ENCODE data around the gene ZNF185.
A peak's percentile ranks its signal among the peaks of the same experiment; 100 is the strongest.

ZNF185 gene

GRCh38 chrX:152918707-152919106, 20.8 kb downstream of the ZNF185 start:
- no peak for DNase-seq

GRCh38 chrX:152923599-152923998, 25.7 kb downstream of the ZNF185 start:
- DNase-seq = no peak

GRCh38 chrX:152925835-152926234, 28.0 kb downstream of the ZNF185 start:
- no peak for DNase-seq

- no peak for DNase-seq
Observed at GRCh38 chrX:152926279-152926678, 28.4 kb downstream of the ZNF185 start.

- no peak for DNase-seq
Observed at GRCh38 chrX:152926923-152927322, 29.1 kb downstream of the ZNF185 start.

- DNase-seq = no peak
Observed at GRCh38 chrX:152927858-152928760, 30.2 kb downstream of the ZNF185 start.

GRCh38 chrX:152928761-152929400, 31.0 kb downstream of the ZNF185 start:
- no peak for DNase-seq

- no peak for DNase-seq
Observed at GRCh38 chrX:152929898-152930297, 32.0 kb downstream of the ZNF185 start.

GRCh38 chrX:152930516-152930915, 32.6 kb downstream of the ZNF185 start:
- no peak for DNase-seq

- DNase-seq = no peak
Observed at GRCh38 chrX:152932144-152932543, 34.3 kb downstream of the ZNF185 start.

- DNase-seq = no peak
Observed at GRCh38 chrX:152932598-152933175, 34.8 kb downstream of the ZNF185 start.

GRCh38 chrX:152936306-152936705, 38.4 kb downstream of the ZNF185 start:
- no peak for DNase-seq

- DNase-seq = no peak
Observed at GRCh38 chrX:152937236-152937635, 39.4 kb downstream of the ZNF185 start.

GRCh38 chrX:152941328-152942076, 43.6 kb downstream of the ZNF185 start:
- DNase-seq = peak; percentile 74

GRCh38 chrX:152942077-152942442, 44.2 kb downstream of the ZNF185 start:
- no peak for DNase-seq

GRCh38 chrX:152943826-152944225, 46.0 kb downstream of the ZNF185 start:
- DNase-seq = no peak

GRCh38 chrX:152945021-152945979, 47.4 kb downstream of the ZNF185 start:
- DNase-seq = no peak

- DNase-seq = no peak
Observed at GRCh38 chrX:152946681-152947080, 48.8 kb downstream of the ZNF185 start.

All from NCI-H524 treated with DMSO at 0.1 percent for 48 hours (cell line).